GM20000 (cell line): ENCODE results near the gene FBXL17.

Experiments
- DNase-seq: peaks from one replicate; pipeline ENCODE4 v3.0.0; 2012; ENCODE audit warnings: low spot score
- CTCF ChIP-seq: IDR thresholded peaks from 2 replicates; pipeline ENCODE4 v1.5.1; 2012; ENCODE audit warnings: mild to moderate bottlenecking, control low read depth; ENCODE audit errors: extremely low read depth, missing control alignments

The FBXL17 gene

GRCh38 chr5:108339220-108339619 lies 42.7 kb downstream of the FBXL17 start:
- DNase-seq, result no peak
- no peak for TF ChIP-seq CTCF

GRCh38 chr5:108334225-108334624 lies 47.7 kb downstream of the FBXL17 start:
- DNase-seq, result no peak
- TF ChIP-seq CTCF, result no peak

GRCh38 chr5:108326982-108327381 lies 54.9 kb downstream of the FBXL17 start:
- no peak for TF ChIP-seq CTCF
- DNase-seq, result no peak

GRCh38 chr5:108324886-108325285 lies 57.0 kb downstream of the FBXL17 start:
- no peak for TF ChIP-seq CTCF
- DNase-seq, result no peak

DNA sequence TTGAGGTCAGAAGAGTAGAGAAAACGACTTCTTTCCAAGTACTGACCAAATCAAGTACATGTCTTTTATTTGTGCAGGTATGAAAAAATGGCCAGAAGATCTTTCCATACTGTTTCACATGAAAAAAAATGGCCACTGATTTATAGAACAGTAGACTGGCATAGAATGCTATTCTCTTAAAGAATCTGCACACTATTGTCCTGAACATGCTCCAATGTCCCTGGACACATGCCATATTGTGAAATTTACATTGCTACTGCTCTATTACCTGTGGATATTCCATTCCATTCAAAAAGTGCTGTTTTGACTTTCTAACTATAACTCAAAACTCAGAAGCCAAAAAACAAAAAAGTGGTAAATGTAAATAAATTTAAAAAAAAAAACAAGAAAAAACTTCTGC lies 60.6 kb downstream of the FBXL17 start:
- DNase-seq, result no peak
- no peak for TF ChIP-seq CTCF

DNA sequence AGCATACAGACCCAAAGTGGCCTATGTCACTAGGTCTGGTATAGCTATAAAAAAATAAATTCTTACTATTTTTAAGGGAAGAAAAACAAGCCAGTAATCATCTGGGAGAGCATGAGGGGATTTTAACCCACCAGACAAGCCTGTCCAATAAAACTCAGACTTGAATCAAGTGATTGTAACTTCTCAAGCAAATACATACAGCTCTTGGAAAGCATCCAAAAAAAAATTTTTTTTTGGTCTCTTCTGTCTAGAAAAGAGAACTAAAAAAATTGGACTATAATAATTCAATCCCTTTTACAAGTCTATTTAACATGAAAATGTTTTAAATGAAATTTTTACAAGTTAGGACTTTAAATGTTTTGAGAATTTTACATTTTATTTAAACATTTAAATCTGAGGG lies 61.7 kb downstream of the FBXL17 start:
- no peak for DNase-seq
- TF ChIP-seq CTCF, result no peak

DNA sequence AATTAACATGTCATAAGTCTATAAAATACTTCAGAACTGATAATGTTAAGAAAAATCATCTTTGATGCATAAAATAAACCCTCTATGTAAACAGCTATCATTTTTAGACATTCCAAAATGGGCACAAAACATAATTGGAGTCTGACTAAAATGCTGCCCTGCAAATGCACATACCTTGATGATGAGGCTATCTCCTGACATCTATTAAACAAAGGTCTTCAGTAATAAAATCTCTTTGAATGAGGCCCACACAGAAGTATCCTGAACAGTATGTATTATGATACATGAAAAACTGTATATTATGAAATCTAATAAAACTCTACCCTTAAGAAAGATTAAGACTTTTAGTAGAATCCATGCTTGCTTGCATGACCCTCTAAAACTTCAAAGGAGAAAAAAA lies 66.1 kb downstream of the FBXL17 start:
- TF ChIP-seq CTCF, result no peak
- no peak for DNase-seq
